Right renal cortex interstitium (tissue), 3 donors: Measurements from ENCODE around the gene ATP2A1. TPM values are rescaled to one million over a fixed set of nuclear protein-coding genes. Genes with fewer than 3 reads are reported as not detected.
"Not testable (repeated sequence)": the region's sequence is repeated elsewhere in the genome, so short reads cannot be mapped to it uniquely, and the experiment has no call there.

ENCODE experiments used
- DNase-seq, 3 donors: peaks; one replicate each; pipeline ENCODE4 v3.0.0-alpha.2; 2013; ENCODE audit warnings: low read depth in 3 of 3, low spot score in 2 of 3
- polyA plus RNA-seq, 3 donors: library from polyadenylated mRNA; unstranded; fragments of 120-200 nt; gene quantifications; one replicate each; pipeline ENCODE4 v1.2.1, GENCODE V29; 2013; ENCODE audit not compliant: insufficient read length in 3 of 3

Gene ATP2A1
- polyA plus RNA-seq, 3 donors, result 2.2 to 3.9 (median 2.9) TPM

DNA sequence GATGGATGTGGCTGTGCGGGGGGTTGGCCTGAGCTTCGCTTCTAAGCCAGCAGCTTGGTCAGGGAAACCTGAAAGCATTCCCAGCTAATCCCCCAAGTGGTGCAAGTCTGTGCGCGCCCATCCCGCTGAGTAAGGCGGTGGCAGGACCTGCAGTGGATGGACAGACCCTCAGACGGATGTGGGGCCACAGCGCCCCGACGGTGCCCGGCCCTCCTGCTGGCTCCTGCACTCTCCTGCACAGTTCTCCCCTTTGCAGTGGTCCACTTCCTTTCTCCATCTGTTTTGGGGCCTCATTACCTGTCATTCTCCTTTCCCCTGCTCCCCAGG, 2.3 kb downstream of the ATP2A1 start:
- no peak for DNase-seq

DNA sequence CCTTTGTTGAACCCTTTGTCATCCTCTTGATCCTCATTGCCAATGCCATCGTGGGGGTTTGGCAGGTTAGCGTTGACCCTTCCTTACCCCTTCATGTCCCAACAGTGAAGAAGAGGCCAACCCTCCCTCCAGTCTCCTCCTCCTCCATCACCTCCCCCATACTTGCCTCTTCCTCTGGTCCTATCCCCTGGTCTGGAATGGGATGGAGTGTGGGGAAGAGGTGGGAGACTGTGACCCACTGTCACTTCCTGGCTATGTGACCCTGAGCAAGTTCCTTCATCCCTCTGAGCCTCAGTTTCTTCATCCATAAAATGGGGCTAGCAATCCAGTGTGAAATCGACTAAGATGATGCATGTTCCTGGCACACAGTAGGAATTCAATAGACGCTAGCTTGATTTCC, 2.7 kb downstream of the ATP2A1 start:
- no peak for DNase-seq

DNA sequence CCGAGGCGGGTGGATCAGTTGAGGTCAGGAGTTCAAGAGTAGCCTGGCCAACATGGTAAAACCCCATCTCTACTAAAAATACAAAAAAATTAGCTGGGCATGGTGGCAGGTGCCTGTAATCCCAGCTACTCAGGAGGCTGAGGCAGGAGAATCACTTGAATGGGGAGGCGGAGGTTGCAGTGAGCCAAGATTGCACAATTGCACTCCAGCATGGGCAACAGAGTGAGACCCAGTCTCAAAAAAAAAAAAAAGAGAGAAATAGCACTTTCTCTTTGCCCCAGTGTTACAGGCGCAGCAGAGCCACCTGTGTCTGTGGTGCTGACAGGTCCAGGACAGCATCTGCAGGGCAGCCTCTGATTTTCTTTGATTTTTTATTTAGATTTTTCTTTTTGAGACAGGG, 3.3 kb downstream of the ATP2A1 start:
- DNase-seq, result not testable (repeated sequence)

DNA sequence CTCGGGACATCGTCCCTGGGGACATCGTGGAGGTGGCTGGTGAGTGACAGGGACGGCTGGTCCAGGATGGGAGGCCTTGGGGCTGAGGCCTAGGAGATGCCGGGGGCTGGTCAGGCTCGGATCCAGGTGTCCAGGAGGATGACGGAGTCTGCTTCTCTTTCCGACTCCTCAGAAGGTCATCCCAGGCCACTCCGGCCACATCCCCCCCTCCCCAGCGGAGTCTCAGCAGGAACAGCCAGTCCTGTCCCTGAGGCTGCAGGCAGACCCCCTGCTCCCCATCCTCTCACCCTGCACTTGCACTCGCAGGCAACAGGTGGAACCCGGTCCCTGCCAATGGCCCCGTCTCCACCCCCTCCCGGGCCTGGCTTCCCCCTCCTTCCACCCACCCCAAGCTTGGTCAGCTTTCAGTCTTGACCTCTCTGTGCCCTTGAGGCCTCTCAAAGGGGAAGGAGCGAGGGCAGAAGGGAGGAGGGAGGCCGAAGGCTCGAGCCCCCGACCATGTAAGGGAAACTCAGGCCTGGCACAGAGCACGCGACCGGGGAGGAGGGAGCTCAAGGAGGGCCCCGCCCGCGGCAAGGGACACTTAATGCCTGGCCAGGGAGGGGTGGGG, 4.4 kb downstream of the ATP2A1 start:
- DNase-seq, result no peak

DNA sequence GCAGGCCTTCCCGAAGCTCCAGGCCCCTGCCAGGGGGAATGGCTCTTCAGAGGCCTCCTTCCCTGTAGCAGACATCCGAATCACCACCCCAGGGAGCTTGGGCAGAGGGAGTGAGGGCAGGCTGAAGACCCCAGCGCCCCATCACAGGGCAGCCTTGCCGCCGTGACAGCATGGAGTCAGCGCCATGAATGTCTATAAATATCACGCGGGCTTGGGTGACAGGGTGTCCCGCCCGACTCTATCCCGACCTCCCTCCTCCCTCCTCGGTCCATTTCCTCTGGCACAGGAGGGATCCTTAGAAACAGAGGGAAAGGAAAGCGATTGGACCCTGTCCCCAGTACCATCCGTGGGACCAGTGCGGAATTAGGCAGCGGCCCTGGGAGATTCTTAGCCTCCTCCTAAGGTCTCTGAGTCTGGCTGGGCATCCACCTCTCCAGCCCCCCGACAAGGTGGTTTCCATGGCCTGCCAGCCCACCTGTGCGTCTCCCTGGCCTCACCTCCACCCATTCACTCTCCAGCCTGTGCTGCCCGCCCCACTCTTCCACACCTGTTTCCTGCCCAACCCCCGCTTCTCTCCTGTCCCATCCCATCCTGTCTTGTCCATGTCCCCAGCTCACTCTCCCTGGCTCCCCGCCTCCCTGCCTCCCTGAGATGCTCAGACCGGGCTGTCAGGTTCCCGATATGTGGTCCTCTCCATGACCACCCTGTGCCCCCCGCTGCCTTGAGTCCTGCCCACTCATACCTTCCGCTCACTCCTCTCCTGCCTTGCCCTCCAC, 5.1 kb downstream of the ATP2A1 start:
- no peak for DNase-seq

DNA sequence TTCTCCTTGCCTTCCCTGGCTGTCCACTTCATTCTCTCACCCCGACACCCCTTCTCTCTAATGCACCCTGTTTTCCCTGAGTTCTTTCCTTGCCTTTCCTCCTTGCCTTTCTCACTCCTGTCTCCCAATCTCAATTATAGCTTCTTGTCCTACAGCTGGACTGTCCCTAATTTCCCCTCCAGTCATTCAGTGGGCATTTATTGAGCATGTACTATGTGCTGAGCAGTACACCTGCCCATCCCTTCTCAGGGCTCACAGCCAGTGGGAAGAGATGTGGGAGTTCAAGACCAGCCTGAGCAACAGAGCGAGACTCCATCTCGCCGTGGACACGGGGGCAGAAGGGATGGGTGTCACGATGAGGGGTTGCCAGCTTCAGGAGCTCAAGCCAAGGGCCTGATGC, 5.8 kb downstream of the ATP2A1 start:
- DNase-seq, result no peak

DNA sequence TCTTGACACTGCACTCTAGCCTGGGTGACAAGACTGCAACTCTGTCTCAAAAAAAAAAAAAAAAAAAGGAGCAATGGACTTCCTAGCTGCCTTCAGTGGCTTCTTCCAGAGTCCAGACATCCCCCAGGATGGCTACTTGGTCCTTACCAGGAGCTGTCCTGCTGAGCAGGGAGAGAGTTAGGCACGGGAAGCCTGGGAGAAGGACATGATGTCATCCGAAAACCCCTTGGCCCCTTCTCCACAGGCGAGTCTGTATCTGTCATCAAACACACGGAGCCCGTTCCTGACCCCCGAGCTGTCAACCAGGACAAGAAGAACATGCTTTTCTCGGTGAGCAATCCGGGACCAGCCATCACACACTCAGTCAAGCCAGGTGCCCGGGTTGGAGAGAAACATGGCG, 8.7 kb downstream of the ATP2A1 start:
- DNase-seq, result no peak

DNA sequence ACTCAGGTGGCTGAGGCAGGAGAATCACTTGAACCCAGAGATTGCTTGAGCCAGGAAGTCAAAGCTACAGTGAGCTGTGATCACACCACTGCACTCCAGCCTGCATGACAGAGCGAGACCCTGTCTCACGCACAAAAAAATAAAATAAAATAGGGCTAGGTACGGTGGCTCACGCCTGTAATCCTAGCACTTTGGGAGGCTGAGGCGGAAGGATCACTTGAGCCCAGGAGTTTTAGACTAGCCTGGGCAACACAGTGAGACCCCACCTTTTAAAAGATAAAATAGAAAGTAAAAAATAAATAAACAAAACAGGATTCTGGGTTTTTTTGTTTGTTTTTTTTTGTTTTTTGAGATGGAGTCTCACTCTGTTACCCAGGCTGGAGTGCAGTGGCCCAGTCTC, 12.1 kb downstream of the ATP2A1 start:
- not testable (repeated sequence) for DNase-seq

DNA sequence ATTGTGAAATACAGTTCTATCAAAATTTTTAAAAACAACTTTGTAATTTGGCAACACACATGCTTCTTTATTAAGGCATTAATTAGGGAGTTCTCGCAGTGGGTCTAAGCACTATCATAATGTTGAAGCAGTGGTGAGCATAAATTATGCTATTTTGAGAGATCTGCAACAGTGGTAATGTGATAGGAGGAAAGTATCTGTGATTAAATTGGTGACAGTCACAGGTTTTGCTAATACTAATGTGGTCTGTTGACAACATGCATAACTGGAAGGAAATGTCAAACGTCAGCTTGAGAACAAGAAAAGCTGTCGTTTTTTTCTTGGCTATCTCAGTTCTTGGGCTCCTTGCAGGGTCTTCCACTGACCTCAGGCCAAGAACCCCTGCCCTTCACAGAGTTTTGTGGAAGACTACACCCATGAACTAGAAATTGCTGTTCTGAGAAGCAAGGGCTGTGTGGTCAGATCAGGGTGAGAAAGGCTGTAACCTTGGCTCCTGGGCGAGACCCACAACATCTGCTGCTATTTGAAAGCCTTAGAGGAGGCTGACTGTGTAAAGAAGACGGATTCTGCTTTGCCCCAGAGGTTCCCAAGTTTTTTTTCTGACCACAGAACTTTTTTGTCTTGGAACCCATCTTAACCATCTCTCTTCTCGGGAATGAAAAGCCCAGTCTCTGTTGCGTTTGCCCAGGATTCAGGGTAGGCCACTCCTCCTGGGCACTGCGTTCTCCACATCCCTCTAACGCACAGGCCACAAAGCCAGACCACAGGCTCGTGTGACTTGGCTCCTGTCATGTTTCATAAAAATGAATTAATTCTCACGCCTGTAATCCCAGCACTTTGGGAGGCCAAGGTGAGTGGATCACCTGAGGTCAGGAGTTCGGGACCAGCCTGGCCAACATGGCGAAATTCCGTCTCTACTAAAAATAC, 13.9 kb downstream of the ATP2A1 start:
- DNase-seq, result no peak

DNA sequence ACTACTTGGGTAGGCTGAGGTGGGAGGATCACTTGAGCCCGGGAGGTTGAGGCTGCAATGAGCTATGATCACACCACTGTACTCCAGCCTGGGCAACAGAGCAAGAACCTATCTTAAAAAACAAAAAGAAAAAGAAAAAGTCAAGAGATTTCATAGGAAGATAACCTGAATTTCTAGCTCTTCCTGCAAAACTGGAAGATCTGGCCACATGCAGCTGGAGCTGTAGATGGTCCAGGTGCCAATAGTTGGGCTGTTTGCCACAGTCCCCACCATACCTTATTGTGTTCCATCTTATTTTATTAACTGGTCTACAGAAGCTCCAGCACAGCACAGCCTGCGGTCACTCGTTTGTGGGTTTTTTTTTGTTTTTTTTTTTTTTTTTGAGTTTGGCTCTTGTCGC, 15.0 kb downstream of the ATP2A1 start:
- no peak for DNase-seq

DNA sequence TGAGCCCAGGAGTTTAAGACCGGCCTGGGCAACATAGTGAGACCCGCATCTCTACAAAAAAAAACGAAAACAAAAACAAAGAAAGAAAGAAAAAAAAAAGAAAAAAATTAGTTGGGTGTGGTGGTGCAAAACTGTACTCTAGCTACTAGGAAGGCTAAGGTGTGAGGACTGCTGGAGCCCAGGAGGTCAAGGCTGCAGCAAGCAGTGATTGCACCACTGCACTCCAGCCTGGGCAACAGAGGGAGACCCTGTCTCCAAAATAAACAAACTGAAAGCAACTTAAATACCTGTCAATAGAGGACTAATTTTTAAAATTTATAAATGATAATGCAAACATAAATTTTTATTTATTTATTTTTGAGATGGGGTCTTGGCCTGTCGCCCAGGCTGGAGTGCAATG, 17.3 kb downstream of the ATP2A1 start:
- DNase-seq, result no peak

DNA sequence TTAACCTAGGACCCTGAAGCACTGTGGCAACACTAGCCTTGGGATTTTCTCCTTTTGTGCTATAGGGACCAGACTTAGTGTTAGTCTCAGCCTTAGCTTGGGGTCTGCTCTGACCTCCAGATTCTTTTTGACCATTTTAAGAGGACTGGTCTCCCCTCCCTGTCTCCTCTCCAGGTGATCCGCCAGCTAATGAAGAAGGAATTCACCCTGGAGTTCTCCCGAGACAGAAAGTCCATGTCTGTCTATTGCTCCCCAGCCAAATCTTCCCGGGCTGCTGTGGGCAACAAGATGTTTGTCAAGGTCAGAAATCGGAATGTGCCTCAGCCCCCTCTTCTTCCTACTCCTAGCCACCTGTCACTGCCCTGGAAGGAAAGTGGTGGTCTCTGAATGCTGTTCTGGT, 19.5 kb downstream of the ATP2A1 start:
- no peak for DNase-seq

DNA sequence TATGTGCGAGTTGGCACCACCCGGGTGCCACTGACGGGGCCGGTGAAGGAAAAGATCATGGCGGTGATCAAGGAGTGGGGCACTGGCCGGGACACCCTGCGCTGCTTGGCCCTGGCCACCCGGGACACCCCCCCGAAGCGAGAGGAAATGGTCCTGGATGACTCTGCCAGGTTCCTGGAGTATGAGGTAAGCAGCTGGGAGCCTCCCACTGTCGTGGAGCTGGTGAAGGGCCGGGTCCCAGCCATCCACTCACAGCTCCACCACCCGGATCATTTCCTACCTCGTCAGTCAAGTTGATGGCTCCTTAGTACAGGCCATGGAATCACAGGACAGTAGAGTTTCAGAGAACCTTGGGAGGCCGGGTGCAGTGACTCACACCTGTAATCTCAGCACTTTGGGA, 20.0 kb downstream of the ATP2A1 start:
- DNase-seq, result no peak

DNA sequence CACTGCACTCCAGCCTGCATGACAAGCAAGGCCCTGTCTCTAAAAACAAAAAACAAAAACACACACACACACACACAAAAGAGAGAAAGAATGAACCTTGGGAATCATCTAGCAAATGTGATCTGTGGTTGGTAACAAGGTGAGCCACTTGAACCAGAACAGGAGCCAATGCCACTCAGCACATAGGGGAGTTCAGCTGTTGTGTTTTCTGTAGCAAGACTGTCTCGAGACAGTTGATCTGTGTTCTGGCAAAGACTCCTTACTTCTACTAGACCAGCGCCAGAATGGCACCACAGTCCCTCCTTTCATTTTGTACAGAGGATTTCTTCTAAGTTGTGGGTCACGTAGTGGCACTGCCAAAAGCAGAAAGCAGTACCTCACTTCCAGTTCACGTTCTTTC, 20.7 kb downstream of the ATP2A1 start:
- no peak for DNase-seq

DNA sequence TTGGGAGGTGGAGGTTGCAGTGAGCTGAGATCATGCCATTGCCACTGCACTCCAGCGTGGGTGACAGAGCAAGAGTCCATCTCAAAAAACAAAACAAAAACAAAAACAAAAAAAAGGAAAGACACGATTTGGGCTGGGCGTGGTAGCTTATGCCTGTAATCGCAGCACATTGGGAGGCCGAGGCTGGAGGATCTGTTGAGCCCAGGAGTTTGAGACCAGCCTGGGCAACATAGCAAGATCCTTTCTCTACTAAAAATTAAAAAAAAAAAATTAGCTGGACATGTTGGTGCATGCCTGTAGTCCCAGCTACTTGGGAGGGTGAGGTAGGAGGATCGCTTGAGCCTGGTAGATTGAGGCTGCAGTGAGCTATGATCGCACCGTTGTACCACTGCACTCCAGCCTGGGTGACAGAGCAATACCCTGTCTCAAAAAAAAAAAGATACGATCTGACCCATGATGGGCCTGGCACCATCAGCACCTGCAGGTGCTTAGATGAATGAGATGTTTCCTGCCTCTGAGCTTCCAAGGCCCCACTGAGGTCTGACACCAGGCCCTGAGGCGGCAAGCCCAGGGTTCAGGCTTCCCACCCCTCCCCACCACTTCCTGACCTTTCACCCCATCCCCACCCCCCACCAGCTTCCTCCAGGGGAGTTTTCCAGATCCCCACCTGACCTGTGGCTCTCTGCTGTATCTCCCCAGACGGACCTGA, 21.7 kb downstream of the ATP2A1 start:
- DNase-seq, result no peak

DNA sequence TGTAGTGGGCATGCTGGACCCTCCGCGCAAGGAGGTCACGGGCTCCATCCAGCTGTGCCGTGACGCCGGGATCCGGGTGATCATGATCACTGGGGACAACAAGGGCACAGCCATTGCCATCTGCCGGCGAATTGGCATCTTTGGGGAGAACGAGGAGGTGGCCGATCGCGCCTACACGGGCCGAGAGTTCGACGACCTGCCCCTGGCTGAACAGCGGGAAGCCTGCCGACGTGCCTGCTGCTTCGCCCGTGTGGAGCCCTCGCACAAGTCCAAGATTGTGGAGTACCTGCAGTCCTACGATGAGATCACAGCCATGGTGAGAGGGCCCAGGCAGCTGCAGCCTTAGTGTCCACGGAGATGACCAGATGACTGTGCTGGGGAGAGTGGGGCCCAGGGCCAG, 22.3 kb downstream of the ATP2A1 start:
- DNase-seq, result no peak

DNA sequence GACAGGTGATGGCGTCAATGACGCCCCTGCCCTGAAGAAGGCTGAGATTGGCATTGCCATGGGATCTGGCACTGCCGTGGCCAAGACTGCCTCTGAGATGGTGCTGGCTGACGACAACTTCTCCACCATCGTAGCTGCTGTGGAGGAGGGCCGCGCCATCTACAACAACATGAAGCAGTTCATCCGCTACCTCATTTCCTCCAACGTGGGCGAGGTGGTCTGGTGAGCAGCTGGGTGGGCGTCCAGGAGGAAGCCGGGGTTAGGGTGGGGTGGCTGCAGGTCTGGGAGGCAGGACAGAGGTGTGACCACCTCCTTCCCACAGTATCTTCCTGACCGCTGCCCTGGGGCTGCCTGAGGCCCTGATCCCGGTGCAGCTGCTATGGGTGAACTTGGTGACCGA, 23.6 kb downstream of the ATP2A1 start:
- no peak for DNase-seq

DNA sequence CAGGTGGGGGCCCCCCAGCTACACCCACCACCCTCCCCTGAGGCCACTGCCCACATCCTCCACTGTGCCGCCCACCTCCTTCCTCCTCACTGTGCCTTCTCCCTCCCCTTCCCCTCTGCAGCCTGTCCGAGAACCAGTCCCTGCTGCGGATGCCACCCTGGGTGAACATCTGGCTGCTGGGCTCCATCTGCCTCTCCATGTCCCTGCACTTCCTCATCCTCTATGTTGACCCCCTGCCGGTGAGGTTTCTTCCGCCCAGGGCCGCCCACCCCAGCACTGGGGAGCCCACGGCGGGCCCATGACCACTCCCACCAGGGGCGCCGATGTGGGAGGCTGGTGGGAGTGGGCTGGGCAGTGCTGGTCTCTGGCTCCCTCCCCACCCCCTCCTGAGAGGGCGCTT, 24.6 kb downstream of the ATP2A1 start:
- no peak for DNase-seq

DNA sequence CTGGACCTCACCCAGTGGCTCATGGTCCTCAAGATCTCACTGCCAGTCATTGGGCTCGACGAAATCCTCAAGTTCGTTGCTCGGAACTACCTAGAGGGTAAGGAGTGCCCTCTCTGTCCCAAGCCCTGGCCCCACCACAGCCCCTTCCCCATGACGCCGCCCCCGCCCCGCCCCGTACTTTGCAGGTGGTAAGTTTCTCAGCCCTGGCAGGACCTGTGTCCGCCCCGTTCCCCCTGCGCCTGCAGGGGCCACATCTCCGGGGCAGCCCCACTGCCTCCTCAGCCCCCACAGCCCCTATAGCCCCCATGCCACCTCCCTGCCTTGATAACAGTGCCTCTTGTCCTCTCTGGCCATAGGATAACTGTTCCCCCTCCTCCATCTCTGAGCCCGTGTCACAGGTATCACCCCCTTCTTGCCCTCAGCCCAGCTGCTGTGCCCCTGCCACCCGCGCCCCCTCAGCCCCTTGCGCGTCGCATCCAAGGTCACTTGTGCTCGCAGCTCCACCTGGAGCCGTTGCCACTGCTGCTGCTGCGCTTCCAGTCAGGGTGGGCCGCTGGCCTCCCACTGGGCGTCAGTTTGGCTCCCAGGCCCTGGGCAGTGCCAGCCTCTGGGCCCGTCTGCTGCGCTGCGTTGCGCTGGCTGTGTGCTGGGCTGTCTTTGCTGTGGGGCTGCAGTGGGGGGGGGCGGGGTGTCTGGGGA, 25.2 kb downstream of the ATP2A1 start:
- DNase-seq, result no peak

DNA sequence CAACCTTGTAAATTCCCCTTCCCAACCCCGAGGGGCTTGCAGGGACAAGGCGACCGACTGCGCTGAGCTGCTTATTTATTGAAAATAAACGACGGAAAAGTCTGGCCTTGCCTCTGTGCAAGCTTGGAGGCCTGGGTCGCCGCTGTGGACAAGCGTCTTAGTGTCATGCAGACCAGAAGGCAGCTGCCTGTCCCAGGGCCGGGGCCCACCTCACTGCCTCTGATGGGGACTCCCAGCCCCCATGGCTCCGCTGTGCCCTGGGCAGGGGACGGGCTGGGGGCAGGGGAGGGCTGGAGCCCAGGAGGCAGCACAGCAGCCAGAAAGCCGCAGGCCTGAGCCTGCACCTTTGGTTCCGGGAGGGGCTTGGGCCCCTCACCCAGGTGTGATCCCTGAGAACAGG, 26.1 kb downstream of the ATP2A1 start:
- DNase-seq, result no peak

DNA sequence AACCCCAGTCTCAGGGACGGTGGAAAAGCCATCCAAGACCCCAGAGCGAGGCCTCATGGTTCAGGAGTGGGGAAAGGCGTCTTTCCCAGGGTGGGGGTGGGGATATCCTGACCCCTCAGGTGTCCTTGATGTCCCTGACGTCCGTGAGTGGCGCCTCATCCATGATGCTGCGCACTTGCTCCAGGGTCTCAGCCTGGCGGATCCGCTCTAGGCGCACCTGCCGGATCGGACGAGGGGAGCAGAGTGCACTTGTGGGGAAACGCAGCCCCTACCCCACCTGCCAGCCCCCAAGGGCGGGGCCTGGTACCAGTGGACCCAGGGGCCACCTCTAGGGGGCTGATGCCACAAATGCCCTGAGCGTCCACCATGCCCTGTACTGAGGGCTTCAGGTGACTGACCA, 26.5 kb downstream of the ATP2A1 start:
- DNase-seq, result no peak
